ENCODE results near the gene SSBP1.

GRCh38 chr7:141738592-141739013, 445 bp downstream of the SSBP1 start:
- TF ChIP-seq YY1 (IDR thresholded peaks at IDR 0.05; ENCODE audit: low read depth, low read length) (no peak), POLR2AphosphoS5 (IDR thresholded peaks at IDR 0.05; ENCODE audit: low read depth, low read length) (no peak), CBX8 (IDR thresholded peaks at IDR 0.05; ENCODE audit: borderline replicate concordance, low read depth, low read length) (no peak), CTCF (IDR thresholded peaks at IDR 0.05; ENCODE audit: control extremely low read depth in 1 of 3, insufficient read depth in 1 of 3, low read depth in 1 of 3, low read length in 3 of 3) (0 out of 4 replicates have a peak, but pooled peaks of 1 of the 3 experiments have one; percentile 18), SIN3A (conservative IDR thresholded peaks at IDR 0.05 in 1 of 2, IDR thresholded peaks at IDR 0.05 in 1 of 2; ENCODE audit: low read depth in 1 of 2, low read length in 2 of 2) (no peak)
